ENCODE measurements around the gene KCNIP4. TPM values are rescaled to one million over a fixed set of nuclear protein-coding genes. Genes with fewer than 3 reads are reported as not detected.

Gene KCNIP4
- total RNA-seq, 1 donor from 2014 or later = 0.39 TPM

DNA sequence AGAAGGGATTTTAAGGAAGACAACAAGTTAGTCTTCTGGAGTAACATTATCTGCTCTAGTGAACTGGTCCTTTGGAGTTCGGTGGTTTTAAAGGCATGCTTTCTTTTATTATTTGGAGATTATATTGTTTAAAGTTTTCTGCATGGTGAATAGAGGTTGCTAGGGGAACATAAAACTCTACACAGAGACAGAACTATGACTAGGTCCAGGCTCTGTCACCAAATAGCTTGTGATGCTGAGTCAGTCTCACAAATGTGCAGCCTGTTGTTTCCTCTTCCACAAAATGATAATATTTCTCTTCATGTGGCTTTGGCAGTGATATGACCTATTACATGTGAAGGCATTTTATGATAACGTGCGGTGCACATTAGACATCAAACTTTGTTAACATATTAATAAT, 1115.7 kb downstream of the KCNIP4 start:
- no peak overlapping the region for H3K9ac ChIP-seq
- no peak overlapping the region for H3K27ac ChIP-seq
- no peak overlapping the region for H3K4me2 ChIP-seq
- Mint-ChIP-seq H3K27ac (no peak overlapping the region), H3K27me3 (ENCODE audit: insufficient read depth, low read depth) (no peaks in the 10 kb centered on the region), H3K9me3 (no peaks in the 10 kb centered on the region), H3K4me1 (peaks cover 4% of the 10 kb centered on the region), H3K36me3 (no peaks in the 10 kb centered on the region), H3K4me3 (no peak overlapping the region)
- no peak overlapping the region for H3K4me3 ChIP-seq
- no peaks in the 10 kb centered on the region for H4K20me1 ChIP-seq (ENCODE audit: low read depth)
- no peaks in the 10 kb centered on the region for H3K79me2 ChIP-seq (ENCODE audit: low read depth)
- no peak for DNase-seq (ENCODE audit: low spot score)
- H3K27me3 ChIP-seq = no peaks in the 10 kb centered on the region
- H2AFZ ChIP-seq (replicated peaks) = no peak overlapping the region
- TF ChIP-seq, protein P1, sequence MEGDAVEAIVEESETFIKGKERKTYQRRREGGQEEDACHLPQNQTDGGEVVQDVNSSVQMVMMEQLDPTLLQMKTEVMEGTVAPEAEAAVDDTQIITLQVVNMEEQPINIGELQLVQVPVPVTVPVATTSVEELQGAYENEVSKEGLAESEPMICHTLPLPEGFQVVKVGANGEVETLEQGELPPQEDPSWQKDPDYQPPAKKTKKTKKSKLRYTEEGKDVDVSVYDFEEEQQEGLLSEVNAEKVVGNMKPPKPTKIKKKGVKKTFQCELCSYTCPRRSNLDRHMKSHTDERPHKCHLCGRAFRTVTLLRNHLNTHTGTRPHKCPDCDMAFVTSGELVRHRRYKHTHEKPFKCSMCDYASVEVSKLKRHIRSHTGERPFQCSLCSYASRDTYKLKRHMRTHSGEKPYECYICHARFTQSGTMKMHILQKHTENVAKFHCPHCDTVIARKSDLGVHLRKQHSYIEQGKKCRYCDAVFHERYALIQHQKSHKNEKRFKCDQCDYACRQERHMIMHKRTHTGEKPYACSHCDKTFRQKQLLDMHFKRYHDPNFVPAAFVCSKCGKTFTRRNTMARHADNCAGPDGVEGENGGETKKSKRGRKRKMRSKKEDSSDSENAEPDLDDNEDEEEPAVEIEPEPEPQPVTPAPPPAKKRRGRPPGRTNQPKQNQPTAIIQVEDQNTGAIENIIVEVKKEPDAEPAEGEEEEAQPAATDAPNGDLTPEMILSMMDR (IDR thresholded peaks at IDR 0.05) = no peak
- TF ChIP-seq EZH2phosphoT487 (IDR thresholded peaks at IDR 0.05) = no peak
- no peak for TF ChIP-seq EZH2 (IDR thresholded peaks at IDR 0.05)
- no peaks in the 10 kb centered on the region for H3K36me3 ChIP-seq
- H3K9me3 ChIP-seq (ENCODE audit: low read depth) = no peaks in the 10 kb centered on the region
- H3F3A ChIP-seq (ENCODE audit: low read depth) = no peaks in the 10 kb centered on the region
- H3K4me1 ChIP-seq = no peaks in the 10 kb centered on the region

DNA sequence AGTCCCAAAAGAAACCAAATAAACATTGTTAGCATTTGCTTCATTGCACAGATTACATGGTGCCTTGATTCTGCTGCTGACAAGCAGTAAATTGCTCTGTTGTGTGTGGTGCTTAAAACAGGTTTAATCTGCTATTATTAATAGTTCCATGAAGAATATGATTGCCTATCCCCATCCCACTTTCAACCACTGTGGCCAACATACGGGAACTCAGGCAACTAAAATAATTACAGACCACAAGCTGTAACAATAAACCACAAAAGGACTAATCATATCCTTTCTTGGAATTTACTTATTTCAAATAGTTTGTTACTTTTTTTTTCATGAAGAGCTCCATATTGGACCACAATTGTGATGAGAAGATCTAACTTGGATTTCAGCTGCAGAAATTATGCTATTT, 1116.8 kb downstream of the KCNIP4 start:
- no peaks in the 10 kb centered on the region for H4K20me1 ChIP-seq (ENCODE audit: low read depth)
- no peaks in the 10 kb centered on the region for H3F3A ChIP-seq (ENCODE audit: low read depth)
- H3K4me2 ChIP-seq = no peak overlapping the region
- TF ChIP-seq, protein P1 (IDR thresholded peaks at IDR 0.05) = no peak
- no peak for TF ChIP-seq EZH2 (IDR thresholded peaks at IDR 0.05)
- no peak for TF ChIP-seq EZH2phosphoT487 (IDR thresholded peaks at IDR 0.05)
- DNase-seq (ENCODE audit: low spot score) = no peak
- peaks cover 2% of the 10 kb centered on the region for H3K27me3 Mint-ChIP-seq (ENCODE audit: insufficient read depth, low read depth)
- no peaks in the 10 kb centered on the region for H3K79me2 ChIP-seq (ENCODE audit: low read depth)
- no peaks in the 10 kb centered on the region for H3K4me1 ChIP-seq
- no peak overlapping the region for H3K4me3 ChIP-seq
- H3K4me3 Mint-ChIP-seq = no peak overlapping the region
- no peaks in the 10 kb centered on the region for H3K9me3 ChIP-seq (ENCODE audit: low read depth)
- H3K27ac Mint-ChIP-seq = no peak overlapping the region
- no peaks in the 10 kb centered on the region for H3K9me3 Mint-ChIP-seq
- H3K27me3 ChIP-seq = no peaks in the 10 kb centered on the region
- peaks cover 4% of the 10 kb centered on the region for H3K4me1 Mint-ChIP-seq
- no peak overlapping the region for H3K9ac ChIP-seq
- H2AFZ ChIP-seq (replicated peaks) = no peak overlapping the region
- H3K27ac ChIP-seq = no peak overlapping the region
- no peaks in the 10 kb centered on the region for H3K36me3 Mint-ChIP-seq
- no peaks in the 10 kb centered on the region for H3K36me3 ChIP-seq

DNA sequence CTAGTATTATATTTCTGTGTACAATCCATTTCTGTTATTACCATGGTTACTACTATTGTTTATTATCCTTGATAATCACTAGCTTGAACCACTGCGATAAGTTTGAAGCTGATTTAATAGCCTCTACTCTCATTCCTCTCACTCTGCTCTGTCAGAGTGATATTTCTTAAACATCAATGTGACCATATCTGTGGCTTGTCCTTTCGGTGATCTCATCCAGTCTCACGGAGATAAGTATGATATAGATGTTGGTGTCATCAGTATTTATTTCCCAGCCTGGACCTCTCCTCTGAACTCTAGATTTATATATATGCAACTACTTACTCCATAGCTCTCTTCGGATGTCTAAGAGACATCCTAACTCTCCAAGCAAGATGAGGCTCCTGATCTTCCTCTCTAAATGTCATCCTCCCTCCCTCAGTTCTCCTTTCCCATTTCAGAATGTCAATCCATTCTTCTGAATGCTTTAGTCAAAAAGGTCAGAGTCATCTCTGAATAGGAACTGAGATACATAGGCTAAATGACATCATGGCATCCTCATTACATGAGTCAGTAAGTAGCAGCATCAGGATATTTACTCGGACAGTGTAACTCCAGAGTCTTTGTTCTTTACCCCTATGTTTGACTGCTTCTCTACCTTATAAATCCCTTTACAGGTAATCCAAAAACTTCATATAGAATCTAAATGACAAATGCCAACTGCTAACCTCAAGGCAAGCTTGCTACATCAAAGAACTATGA, 1118.8 kb downstream of the KCNIP4 start:
- no peak overlapping the region for H3K27ac ChIP-seq
- H3K4me1 Mint-ChIP-seq = peaks cover 4% of the 10 kb centered on the region
- no peak overlapping the region for H3K9ac ChIP-seq
- no peak for DNase-seq (ENCODE audit: low spot score)
- H4K20me1 ChIP-seq (ENCODE audit: low read depth) = no peaks in the 10 kb centered on the region
- no peaks in the 10 kb centered on the region for H3K36me3 Mint-ChIP-seq
- no peaks in the 10 kb centered on the region for H3F3A ChIP-seq (ENCODE audit: low read depth)
- H3K9me3 Mint-ChIP-seq = no peaks in the 10 kb centered on the region
- no peak overlapping the region for H3K4me3 Mint-ChIP-seq
- H3K9me3 ChIP-seq (ENCODE audit: low read depth) = no peaks in the 10 kb centered on the region
- no peak overlapping the region for H2AFZ ChIP-seq (replicated peaks)
- no peak overlapping the region for H3K27ac Mint-ChIP-seq
- H3K4me2 ChIP-seq = no peak overlapping the region
- peaks cover 5% of the 10 kb centered on the region for H3K27me3 Mint-ChIP-seq (ENCODE audit: insufficient read depth, low read depth)
- no peaks in the 10 kb centered on the region for H3K79me2 ChIP-seq (ENCODE audit: low read depth)
- no peak overlapping the region for H3K4me3 ChIP-seq
- H3K27me3 ChIP-seq = no peaks in the 10 kb centered on the region
- no peaks in the 10 kb centered on the region for H3K4me1 ChIP-seq
- TF ChIP-seq EZH2 (IDR thresholded peaks at IDR 0.05) (no peak), EZH2phosphoT487 (IDR thresholded peaks at IDR 0.05) (no peak)
- TF ChIP-seq, protein P1 (IDR thresholded peaks at IDR 0.05) = no peak
- no peaks in the 10 kb centered on the region for H3K36me3 ChIP-seq
